Fibroblast of peridontal ligament (primary cell): ENCODE measurements around the gene SPRR4.
"Not testable (repeated sequence)": the region's sequence is repeated elsewhere in the genome, so short reads cannot be mapped to it uniquely, and the experiment has no call there.

Experiments
- DNase-seq: peaks from one replicate; pipeline ENCODE4 v3.0.0-alpha.2; 2010; ENCODE audit errors: extremely low read depth

The SPRR4 gene

GRCh38 chr1:152965853-152966252, 4.6 kb upstream of the SPRR4 start:
- no peak for DNase-seq

- no peak for DNase-seq
Observed at GRCh38 chr1:152967201-152967600, 3.2 kb upstream of the SPRR4 start.

GRCh38 chr1:152968248-152968647, 2.2 kb upstream of the SPRR4 start:
- DNase-seq, result no peak

GRCh38 chr1:152969036-152969435, 1.4 kb upstream of the SPRR4 start:
- DNase-seq, result no peak

- no peak for DNase-seq
Observed at GRCh38 chr1:152972196-152972886, 1.9 kb downstream of the SPRR4 start.

- DNase-seq, result no peak
Observed at GRCh38 chr1:152976688-152977087, 6.2 kb downstream of the SPRR4 start.

GRCh38 chr1:152977614-152978013, 7.2 kb downstream of the SPRR4 start:
- no peak for DNase-seq

GRCh38 chr1:152980676-152981075, 10.2 kb downstream of the SPRR4 start:
- DNase-seq, result no peak

- no peak for DNase-seq
Observed at GRCh38 chr1:152981146-152981871, 10.9 kb downstream of the SPRR4 start.

GRCh38 chr1:152982076-152982475, 11.6 kb downstream of the SPRR4 start:
- no peak for DNase-seq

- DNase-seq, result no peak
Observed at GRCh38 chr1:152983234-152983633, 12.8 kb downstream of the SPRR4 start.

- no peak for DNase-seq
Observed at GRCh38 chr1:152983743-152984142, 13.3 kb downstream of the SPRR4 start, which contains the start of gene SPRR1A. Gene SPRR1A, plus strand, starts transcription at chr1:152984081. Its CDS starts 1,150 bp downstream, at chr1:152985231.

- no peak for DNase-seq
Observed at GRCh38 chr1:152986578-152986977, 16.1 kb downstream of the SPRR4 start.

GRCh38 chr1:152993186-152993585, 22.7 kb downstream of the SPRR4 start:
- DNase-seq, result no peak

- DNase-seq, result no peak
Observed at GRCh38 chr1:152995842-152996241, 25.4 kb downstream of the SPRR4 start.

- no peak for DNase-seq
Observed at GRCh38 chr1:152996633-152997400, 26.4 kb downstream of the SPRR4 start.

- no peak for DNase-seq
Observed at GRCh38 chr1:152997901-152998300, 27.5 kb downstream of the SPRR4 start.

GRCh38 chr1:152998476-152998875, 28.0 kb downstream of the SPRR4 start:
- no peak for DNase-seq

- no peak for DNase-seq
Observed at GRCh38 chr1:152999818-153000217, 29.4 kb downstream of the SPRR4 start.

GRCh38 chr1:153000294-153000693, 29.8 kb downstream of the SPRR4 start:
- DNase-seq, result no peak

GRCh38 chr1:153001382-153001781, 30.9 kb downstream of the SPRR4 start, which contains the start of gene SPRR3:
Gene SPRR3, plus strand, starts transcription at chr1:153001749. Its CDS starts 1,272 bp downstream, at chr1:153003021.
- no peak for DNase-seq

- not testable (repeated sequence) for DNase-seq
Observed at GRCh38 chr1:153011235-153011758, 40.8 kb downstream of the SPRR4 start.
